Measurements from ENCODE around the gene CALN1.

- no peak for TF ChIP-seq CTCF (IDR thresholded peaks at IDR 0.05)
- TF ChIP-seq POLR2A (IDR thresholded peaks at IDR 0.05) = no peak
- no peak for TF ChIP-seq POLR2AphosphoS5 (IDR thresholded peaks at IDR 0.05)
- no peak for TF ChIP-seq EP300 (IDR thresholded peaks at IDR 0.05)
Measured at GRCh38 chr7:72235351-72235750, 176.8 kb downstream of the CALN1 start.

Data from gastroesophageal sphincter (tissue), 3 donors.